GM19328 (cell line): ENCODE measurements around the gene SOHLH1.

Experiments
- ATAC-seq: cut with Tn5 transposase; IDR thresholded peaks from one replicate; pipeline ENCODE4 v1.9.1; 2021; ENCODE audit warnings: mild to moderate bottlenecking, moderate library complexity; ENCODE audit not compliant: unreplicated experiment

Gene SOHLH1, protein sequence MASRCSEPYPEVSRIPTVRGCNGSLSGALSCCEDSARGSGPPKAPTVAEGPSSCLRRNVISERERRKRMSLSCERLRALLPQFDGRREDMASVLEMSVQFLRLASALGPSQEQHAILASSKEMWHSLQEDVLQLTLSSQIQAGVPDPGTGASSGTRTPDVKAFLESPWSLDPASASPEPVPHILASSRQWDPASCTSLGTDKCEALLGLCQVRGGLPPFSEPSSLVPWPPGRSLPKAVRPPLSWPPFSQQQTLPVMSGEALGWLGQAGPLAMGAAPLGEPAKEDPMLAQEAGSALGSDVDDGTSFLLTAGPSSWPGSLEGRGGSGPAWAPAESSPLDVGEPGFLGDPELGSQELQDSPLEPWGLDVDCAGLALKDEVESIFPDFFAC

DNA sequence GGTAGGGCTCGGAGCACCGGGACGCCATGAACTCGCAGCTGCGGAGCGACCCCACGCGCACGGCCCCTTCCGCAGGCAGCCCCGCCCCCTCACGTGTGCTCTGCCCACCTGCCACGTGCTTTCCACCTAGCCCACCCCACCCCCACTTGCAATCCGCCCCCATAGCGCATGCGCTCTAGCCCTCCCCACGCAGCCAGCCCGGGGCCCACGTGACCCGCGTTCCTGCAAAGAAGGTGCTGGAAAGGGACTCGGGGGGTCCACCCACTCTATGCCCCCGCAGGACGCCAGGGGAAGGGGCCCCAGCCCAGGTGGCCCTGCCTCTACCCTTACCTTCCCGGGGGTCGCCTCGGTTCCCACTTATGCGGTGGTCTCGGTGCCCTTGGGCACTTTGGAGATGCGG, at the start of gene SOHLH1:
SOHLH1 (minus strand) TSS at position 42 of the 400 bp plus-strand sequence; CDS start at position 28, 14 bp downstream.
- ATAC-seq, result no peak

DNA sequence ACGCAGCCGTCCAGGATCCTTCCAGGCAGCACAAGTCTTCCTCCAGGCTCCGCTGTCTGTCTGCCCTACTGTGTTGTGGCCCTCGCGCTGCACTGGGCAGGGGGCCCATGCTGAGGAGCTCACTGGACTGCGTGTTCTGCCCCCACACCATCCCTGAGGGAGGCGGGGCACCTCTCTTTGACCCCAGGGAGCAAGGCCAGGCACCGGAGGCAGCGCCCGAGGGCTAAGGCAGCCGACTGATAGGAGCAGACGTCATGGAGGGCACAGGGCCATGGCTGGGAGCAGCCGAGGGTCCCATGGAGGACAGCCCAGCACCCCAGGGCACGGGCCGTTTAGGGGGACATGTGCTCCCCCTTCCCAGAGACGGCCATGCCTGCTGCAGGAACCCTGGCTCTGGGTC, 49.4 kb upstream of the SOHLH1 start:
- no peak for ATAC-seq

DNA sequence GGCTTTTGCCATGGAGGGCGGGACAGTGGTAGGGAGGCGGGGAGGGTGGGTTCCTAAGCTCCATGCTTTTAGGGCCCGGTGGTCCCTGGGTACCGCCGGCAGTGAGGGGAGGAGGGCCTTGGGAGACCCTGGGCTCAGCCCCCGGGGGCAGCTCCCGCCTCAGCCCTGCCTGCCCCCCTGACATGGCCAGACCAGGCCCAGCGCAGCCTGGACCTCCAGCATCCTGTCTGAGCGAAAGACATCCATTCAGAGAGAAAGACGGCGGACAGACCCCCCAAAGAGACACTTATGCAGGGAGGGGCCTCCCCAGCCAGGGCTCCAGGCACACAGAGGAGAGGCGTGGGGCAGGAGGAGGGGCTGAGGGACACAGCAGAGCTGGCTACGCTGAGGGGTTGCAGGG, 48.0 kb upstream of the SOHLH1 start:
- no peak for ATAC-seq

DNA sequence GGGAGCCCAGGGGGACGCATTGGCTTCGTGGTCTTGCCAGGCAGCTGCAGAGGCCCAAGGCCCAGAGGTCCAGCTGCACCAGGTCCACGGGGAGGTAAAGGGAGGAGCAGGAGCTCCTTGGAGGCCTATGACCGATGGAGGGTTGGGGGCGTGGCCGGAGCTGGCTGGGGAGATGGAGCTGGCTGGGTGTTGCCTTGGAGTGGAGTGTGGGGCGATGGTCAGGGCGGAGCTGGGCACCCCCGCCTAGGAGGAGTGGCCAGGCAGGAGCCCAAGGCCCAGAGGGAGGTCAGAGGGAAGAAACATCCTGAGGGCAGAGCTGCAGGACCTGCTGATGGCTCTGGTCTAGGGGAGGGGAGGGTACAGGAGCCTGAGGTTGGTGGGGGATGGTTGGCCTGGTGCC, 47.3 kb upstream of the SOHLH1 start:
- no peak for ATAC-seq

DNA sequence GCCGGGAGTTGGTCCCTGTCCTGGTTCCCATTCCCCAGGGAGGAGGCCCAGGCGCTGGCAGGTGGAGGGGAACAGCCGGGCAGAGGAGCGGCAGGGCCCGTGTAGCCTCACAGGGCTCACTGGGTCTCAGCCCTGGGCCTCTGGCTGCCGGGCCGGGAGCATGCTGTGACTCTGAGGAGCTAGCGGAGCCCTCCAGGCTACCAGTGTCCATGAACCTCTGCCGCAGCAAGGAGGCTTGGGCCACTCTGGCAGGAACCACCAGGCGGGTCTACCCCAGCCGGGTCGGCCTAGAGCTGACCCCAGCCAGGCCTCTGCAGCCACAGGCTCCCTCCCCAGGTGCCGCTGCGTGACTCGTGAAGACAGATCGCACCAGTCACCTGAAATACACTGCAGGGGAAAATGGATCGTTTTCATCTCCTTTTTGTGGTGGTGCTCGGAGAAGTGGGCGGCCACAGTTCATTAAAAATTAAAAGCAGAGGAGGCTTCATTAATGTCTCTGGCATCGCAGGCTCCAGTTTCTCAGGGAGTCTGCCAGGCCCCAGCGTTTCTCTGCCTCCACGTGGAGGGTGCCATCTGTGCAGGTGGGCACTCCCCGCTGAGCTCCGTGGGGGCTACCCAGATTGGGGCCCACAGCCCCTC, 46.5 kb upstream of the SOHLH1 start:
- ATAC-seq, result no peak

DNA sequence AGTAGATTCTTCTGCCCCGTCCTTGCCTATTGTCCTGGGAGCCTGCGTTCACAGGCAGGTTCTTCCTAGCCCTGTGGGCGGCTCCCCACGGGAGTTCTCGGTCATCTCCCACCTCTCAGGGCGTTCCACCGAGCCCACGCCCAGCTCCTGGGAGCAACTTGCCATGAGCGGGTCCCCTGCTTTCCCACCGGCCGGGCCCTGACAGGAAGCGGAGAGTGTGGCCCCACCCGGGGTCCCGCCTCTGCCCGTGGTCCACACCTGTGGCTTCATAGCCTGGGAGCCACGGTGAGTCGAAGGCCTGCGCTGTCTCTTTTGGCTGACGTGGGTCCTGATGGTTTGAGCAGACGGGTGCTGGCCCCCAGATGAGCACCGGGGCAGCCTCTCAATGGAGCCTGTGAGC, 45.9 kb upstream of the SOHLH1 start:
- ATAC-seq, result no peak

DNA sequence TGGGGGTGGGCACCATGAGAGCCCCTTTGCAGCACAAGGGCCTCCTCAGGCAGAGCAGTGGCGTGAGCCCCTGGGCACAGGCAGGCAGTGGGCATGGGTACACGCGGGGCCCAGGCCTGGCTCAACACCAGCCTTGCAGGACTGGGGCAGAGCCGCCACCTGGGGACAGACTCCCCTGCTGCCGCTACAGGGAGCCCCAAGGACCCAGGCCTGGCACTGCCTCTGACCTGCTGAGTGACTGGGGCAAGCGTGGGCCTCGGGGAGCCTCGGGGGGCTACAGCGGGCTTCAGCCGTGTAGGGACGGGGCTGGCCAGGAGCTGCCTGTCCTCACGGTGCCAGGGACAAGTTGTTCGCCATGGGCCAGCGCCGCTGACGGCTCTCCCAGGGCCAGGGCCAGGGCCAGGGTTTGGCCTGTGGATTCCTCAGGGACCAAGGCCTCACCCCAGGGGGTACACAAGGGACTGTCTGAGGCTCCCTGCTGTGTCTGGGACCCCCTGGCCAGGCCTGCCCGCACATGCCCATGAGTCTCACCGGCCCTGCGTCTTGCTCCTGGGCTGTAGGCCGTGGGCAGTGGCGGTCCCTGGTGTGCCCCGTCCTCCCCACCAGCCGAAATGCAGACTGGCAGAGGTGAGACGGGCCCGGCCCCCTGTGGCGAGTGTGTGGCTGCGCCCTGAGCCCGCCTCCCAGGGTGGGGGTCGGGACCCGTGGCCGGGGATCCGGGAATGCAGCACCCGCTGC, 45.2 kb upstream of the SOHLH1 start:
- ATAC-seq, result no peak

DNA sequence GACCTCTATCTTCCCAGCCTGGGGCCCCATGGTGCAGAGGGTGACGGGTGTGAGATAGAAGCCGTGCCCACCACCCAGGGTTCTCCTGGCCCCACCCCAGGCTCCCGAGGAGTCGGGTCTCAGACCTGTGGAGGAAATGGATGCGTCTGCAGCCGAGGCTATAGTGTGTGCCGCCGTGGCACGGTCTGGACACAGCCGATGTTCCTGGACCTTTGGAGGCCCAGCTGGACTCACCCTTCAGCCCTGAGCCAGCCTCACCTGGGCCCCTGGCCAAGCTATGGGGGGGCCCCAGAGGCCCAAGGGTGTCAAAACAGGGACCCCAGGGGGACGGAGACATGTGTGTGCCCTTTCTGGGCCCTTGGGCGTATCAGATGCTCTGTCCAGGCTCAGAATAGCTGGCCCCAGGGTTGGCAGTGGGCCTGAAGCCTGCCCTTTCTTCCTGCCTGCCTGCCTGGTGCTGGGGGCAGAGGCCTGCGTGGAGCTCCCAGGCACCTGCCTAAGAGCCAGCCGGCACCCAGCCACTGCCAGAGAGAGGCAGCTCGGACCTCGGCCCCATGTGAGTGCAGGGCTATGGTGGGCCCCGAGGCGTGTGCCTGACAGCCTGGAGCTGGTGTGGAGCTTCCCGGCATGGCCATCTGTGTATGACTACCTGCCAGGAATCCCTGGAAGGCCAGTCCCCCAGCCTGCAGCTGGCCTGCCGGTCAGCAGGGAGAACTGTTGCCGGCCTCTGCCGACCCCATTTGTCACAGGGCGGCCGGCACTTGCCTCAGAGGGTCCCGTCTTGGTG, 44.5 kb upstream of the SOHLH1 start:
- ATAC-seq, result no peak

DNA sequence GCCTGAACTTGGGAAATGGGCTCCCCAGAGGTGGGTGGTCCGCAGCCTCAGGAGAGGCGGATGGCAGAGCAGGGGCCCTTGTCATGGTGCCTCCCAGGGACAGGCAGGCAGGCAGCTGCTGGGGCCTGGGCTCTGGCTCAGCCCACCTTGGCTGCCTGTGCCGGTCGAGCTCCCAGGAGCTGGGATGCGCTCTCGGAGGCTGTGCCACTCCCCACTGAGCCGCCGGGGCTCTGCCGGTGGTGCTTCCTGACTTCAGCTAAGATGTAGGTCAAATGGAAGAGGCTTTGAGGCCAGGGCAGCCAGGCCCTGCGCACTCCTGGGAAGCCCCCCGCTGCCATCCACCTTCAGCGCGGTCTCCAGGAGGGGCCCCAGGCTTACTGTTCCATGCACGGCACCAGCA, 43.7 kb upstream of the SOHLH1 start:
- ATAC-seq, result no peak

DNA sequence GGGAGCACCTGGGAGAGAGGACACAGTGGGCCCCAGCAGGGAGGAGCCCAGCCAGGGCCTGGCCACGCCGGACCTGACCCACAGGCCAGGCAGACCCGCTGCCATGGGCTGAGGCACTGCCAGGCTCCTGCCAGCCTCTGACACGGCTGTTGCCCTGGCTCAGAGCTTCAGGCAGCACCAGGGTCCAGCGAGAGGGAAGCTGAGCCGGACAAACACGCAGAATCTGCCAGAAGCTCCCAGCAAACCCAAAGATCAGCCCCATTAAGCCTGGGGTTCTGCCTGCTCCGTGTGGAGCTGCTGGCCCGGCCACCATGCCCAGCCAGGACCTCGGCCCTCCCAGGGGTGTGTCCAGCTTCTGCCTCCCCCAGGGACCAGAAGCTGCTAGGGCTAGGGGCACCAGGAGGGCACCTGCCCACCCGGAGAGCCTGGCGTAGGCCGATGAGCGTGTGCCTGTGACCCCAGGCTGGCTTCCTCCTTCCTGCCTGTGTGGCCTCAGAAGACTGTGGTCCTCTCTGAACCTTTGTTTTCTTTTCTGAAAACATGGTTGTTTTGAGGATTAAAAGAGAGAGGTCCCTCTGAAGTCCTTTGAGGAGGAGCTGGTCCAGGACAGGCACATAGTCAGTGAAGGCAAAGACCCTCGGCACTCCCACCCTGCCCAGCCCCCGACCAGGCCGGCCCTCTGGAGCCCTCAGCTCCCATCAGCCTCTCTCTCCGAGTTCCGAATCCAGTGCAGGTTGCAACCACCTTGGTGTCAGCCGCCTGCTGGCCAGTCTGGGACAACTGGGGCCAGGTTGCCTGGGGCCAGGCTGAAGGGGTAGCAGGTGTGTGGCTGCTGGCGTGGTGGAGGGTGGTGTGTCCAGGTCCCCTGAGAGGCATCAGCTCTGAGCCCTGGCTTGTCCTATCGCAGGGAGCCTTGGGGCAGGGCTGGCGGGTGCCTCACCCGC, 42.3 kb upstream of the SOHLH1 start:
- ATAC-seq, result no peak

DNA sequence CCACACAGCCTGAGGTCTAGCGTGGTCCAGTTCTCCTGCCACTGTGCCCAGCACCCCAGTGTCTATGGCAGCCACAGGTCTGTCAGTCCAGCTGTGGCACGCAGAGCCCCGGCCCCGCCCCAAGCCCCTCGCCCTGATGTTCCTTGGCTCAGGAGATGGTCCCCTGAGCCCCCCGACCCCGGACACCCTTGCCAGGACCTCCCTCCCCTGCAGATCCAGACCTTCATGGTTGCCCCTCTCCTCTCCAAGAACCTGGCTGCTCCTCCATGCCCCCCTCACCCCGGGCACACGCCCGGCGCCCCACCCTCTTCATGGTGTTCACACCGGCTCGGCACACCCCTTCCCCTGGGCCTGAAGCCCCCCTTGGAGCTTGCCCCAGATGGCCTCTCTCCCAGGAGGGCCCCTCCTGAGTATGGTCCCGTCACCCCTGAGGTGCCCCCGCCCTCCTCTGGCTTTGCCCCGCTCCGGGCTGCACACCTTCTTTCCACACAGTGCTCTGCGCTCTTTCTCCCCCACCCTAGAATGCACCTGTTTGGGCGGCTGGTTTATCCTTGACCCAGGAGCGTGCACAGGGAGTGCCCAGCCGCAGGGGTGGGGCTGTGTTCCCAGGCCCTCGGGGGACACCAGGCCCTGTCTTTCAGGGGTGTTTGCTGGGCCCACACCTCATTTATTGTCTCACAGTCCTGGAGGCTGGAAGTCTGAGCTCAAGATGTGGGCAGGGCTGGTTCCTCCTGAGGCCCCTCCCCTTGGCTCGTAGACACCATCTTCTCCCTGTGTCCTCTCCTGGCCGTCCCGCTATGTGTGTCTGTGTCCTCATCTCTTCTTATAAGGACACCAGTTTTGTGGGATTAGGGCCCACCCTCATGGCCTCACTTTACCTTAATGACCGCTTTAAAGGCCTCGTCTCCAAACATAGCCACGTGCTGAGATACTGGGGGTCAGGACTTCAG, 40.3 kb upstream of the SOHLH1 start:
- ATAC-seq, result no peak

DNA sequence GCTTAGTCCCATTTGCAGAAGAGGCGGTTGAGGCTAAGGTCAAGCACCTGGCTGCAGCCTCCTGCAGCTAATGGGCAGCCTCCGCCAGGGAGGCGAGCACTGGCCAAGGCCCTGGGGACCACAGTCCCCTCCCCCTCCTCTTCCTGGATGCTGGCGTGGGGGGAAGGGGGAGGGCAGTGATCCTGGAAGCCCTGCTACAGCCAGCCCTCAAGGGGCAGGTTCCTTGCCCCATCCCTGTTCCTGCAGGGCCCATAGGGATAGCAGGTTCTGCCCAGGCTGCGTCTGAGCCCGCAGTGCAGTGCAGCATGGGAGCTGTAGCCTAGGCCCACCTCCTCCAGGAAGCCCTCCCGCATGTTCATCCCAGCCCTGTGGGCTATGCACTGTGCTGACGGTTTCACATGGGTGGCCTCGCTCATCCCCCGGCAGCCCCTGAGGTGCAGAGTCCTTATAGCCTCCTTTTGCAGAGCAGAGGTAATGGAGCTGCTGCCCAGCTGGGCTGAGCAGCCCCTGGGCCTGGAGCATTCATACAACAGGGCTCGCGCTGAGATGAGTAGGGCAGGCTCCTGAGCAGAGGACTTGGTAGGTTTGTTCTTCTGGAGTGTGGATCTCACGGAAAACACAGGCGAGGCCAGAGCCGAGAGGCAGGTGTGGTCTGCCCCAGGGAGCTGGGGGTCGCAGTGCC, 38.7 kb upstream of the SOHLH1 start:
- no peak for ATAC-seq

DNA sequence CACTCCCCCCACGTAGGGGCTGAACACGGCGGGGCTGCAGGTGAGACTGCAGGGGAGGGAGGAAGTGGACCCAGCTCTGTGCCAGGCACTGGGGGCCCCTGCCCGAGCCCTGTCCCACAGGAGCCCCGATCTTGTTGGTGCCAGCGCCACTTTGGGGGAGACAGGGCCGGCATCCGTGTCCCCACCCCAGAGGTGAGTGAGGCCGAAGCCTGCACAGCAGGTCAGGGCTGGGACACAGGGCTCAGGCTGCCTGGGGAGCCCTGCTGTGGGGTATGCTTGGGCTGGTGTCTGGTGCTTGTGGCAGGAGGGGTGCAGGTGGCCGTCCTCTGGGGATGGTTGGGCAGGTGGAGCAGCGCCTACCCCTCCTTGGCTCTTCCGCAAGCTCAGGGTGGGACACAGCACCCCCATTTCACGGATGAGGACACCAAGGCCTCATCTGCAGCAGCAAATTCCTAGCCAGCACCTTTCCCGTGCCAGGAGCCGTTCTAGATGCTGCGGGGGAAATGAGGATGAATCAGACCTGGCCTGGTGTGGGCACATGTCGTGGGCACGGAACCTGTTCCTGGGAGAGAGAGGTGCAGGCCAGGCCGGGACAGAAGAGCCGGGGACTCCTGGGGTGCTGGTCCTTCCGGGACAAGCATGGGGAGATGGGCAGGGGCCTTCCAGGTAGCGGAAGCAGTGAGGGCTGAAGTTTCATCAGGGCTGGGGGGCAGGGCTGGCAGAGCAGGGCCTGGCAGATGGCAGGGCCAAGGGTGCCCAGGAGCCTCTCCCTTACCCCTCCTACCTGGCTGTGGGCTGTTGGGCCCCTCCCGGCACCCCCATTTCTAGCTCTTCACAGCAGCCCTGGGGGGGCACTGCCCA, 37.9 kb upstream of the SOHLH1 start:
- no peak for ATAC-seq

DNA sequence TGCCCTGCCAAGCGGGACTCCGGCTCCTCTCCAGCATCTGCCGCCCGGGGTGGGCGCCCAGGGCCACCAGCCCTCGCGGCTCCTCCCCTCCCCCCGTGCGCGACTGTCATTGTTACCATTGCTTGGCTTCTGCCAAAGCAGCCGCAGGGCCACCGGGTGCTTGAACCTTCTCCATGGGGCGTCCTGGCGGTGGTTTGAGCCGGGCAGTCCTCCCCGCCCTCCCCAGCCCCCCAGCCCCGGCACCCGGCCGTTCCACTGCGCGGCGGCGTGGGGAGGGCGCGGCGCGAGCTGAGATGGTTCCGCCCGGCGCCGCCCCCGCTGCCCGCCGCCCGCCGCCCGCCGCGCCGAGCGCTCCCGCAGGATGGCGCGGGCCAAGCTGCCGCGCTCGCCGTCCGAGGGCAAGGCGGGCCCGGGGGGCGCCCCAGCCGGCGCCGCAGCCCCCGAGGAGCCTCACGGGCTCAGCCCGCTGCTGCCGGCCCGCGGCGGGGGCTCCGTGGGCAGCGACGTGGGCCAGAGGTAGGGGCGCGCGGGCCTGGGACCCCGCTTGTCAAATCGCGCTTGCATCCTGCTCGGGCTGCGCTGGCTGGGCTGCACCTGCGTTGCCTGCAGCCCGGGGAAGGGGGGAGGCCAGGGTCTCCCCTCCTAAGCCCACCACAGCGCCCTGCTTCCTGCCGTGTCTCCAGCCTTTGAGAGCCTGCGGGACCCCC, 37.1 kb upstream of the SOHLH1 start:
- ATAC-seq, result no peak

DNA sequence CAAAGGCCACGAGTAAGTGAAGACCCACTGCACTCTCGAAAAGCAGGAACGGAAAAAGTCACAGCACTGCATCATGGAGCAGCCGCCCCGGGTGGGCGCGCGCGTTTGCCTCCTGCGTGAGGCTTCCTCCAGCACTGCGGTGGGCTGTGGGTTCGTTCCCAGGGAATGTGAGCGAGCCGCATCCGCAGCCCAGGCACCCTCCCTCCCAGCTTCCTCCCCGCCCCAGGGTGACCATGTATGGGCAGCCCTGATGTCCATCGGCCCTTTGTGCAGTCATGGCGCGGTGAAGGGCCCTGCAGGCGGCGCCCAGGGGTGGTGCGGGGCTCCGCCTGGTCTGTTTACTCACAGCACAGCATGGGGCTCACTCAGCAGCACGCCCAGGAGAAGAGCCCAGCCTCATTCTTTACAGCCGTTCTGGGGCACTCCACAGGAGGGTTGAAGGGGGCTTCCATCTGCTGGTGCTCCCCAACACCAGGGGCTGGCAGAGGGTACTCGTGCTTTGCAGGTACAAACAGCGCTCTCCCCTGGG, 35.4 kb upstream of the SOHLH1 start:
- ATAC-seq, result no peak

DNA sequence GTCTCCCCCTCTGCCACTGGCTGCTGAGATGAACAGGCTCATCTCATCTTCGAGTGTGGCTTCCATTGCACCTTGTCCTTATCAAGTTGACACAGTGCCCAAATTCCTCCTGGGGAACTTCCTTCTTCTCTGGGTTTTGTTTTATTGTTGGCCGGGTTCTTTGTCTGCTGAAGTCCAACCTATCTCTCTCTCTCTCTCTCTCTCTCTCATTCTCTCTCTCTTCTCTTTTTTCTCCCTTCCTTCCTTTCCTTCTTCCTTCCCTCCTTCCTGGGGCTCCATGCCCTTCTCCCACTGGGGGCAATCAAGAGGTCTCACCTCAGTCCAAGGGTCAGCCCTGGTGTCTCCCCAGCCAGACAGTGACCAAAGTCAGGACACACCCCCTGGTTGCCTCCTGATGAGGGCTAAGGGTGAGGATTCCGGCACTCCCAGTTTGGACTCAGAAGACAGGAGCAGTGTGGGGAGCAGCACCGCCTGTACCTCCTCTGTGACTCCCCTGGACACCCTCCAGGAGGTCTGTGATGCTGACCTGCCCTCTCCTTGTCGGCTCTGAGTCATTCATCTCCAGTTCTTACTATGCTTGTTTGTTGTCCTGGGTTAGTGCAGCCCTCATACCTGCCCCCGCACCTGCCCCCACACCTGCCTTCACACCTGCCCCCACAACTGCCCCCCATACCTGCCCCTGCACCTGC, 33.4 kb upstream of the SOHLH1 start:
- no peak for ATAC-seq
